NK-92 treated with Interleukin-12 subunit alpha and Interleukin-12 subunit beta, amount 100 ng/mL, for 24 hours (cell line): Measurements from ENCODE around the gene TAF4.
"Not testable (repeated sequence)": the region's sequence is repeated elsewhere in the genome, so short reads cannot be mapped to it uniquely, and the experiment has no call there.

Experiments
- DNase-seq: peaks from one replicate; lab custom pipeline; 2025; lab: John Stamatoyannopoulos, UW

TAF4 gene

DNA sequence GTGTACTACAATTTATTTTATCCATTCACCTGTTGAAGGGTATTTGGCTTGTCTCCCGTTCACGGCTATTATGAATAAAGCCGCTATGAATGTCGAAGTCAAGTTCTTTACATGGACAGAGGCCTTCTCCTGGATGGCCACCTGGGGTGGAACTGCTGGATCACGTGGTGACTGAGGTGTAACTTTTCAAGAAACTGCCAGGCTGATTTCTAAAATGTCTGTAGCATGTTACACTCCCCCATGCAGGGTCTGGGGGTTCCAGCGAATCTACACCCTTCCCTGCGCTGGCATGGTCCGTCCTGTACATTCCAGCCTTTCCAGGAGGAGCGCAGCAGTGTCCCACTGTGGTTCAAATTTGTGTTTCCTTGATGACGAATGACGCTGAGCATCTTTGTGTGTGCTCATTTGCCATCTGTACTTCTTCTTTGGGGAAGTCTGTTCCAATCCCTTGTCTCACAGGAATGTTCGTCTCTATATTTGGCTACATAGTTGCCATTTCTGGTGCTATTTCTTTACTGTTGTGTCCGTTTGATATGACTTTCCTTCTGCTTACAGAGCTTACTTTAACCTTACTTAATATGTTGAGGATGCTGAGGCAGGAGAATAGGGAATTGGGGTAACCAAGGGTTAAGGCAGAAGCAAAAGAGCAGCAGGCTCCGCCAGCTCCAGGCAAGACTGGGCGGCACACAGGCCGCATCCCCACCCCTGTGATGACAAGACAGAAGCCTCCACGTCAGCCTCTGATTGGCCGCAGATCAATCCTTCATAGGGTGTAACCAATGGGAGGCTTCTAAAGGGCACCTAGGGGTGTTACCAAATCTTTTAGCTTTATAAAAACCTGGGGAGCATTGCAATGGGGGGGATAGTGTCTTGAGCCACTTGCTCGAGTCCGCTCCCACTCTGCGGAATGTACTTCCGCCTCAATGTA, 106.6 kb downstream of the TAF4 start:
- no peak for DNase-seq

DNA sequence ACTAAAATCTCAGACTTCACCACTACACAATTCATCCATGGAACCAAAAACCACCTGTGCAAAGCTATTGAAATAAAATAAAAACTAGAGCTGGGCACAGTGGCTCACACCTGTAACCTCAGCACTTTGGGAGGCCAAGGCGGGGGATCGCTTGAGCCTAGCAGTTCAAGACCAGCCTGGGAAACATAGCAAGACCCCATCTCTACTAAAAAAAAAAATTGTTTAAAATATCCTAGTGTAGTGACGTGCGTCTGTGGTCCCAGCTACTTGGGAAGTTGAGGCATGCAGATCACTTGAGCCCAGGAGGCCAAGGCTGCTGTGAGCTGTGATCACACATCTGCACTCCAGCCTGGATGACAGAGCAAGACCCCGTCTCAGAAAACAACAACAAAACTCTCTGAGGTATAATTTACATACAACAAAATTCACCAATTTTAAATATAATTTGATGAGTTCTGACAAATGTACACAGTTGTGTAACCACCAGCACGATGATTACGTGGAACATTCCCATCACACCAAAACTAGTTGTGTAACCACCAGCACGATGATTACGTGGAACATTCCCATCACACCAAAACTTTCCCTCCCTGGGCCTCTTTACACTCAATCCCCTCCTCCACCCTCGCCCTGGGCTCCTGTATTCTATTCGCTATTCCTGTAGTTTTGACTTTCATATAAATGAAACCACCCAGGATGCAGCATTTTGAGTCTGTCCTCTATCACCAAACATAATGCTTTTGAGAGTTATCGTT, 107.5 kb downstream of the TAF4 start:
- DNase-seq, result no peak

DNA sequence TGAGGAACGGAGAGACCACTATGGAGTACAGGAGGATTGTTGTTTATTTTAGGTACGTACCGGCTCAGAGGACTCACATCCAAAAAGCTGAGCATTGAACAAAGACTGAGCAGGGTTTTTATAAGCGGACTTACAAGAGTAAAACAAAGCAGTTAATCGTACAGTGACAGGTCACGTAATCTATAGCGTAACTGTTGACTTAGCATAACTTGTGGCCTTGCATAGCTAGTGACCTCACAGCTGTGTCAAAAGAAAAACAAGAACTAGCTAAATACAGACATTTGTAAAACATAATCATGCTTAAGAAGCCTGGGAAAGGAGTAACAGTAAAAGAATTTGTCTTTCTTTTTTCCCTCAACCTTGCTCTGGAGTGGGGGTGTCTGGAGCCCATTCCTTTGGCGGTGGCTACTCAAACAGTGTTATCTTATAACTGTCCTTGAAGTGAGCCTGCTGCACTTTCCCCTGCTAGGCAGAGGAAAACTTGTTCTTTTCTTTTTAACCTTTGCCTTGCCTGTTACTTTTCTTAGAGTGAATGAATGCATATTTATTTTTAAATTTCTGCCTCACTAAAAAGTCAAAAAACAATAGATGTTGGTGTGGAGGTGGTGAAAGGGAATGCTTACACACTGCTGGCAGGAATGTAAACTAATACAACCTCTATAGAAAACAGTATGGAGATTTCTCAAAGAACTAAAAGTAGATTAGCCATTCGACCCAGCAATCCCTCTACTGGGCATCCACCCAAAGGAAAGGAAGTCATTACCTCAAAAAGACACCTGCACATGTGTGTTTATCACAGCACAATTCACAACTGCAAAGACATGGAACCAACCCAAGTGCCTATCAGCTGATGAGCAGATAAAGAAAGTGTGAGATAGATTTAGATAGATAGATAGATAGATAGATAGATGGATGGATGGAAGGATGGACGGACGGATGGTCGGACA, 109.0 kb downstream of the TAF4 start:
- no peak for DNase-seq

DNA sequence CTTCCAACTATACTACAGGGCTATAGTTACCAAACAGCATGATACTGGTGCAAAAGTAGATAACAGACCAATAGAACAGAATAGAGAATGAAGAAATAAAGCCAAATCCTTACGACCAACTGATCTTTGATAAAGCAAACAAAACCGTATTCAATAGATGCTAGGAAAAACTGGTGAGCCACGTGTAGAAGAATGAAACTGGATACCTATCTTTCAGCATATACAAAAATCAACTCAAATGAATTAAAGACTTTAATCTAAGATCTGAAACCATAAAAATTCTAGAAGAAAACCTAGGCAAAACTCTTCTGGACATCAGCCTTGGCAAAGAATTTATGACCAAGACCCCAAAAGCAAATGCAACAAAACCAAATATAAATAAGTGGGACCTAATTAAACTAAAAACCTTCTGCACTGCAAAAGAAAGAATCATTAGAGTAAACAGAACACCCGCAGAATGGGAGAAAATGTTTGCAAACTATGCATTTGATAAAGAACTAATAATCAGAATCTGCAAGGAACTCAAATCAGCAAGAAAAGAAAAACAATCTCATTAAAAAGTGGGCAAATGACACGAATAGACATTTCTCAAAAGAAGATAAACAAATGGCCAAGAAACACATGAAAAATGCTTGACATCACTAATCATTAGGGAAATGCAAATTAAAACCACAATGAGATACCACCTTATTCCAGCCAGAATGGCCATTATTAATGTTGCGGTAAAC, 109.8 kb downstream of the TAF4 start:
- DNase-seq, result no peak

DNA sequence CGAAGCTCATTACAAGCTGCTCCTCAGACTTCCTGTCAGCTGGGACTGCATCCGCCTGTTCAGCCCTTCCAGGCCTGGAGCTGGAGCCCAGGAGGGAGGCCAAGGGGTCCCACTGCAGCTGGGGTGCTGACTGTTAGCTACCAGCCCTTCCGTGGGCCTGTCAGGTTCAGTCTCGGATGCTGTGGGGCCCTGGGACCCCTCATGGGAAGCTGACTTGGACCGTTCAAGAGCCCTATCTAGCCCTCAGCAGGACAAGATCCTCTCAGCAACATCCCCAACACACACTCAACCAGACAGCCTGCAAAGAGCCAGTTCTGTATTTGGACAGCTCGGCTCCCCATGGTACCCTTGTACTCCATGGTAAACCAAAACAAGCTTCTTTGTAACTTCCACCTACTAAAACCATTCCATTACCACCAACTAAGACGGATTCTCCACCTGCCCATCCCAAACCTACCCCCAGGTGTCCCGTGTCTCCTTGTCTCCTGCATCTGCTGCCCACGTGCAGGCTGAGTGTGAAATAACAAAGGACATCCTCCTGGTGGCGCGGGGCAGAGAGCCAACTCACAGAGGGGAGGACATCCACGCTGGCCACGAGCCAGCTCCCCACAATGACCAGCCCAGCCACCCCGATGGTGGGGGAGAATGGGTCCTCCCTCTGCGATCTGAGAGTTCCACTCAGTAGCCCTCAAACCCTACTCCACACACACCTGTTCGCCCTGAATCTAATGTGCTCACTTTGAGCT, 111.2 kb downstream of the TAF4 start:
- DNase-seq, result no peak

DNA sequence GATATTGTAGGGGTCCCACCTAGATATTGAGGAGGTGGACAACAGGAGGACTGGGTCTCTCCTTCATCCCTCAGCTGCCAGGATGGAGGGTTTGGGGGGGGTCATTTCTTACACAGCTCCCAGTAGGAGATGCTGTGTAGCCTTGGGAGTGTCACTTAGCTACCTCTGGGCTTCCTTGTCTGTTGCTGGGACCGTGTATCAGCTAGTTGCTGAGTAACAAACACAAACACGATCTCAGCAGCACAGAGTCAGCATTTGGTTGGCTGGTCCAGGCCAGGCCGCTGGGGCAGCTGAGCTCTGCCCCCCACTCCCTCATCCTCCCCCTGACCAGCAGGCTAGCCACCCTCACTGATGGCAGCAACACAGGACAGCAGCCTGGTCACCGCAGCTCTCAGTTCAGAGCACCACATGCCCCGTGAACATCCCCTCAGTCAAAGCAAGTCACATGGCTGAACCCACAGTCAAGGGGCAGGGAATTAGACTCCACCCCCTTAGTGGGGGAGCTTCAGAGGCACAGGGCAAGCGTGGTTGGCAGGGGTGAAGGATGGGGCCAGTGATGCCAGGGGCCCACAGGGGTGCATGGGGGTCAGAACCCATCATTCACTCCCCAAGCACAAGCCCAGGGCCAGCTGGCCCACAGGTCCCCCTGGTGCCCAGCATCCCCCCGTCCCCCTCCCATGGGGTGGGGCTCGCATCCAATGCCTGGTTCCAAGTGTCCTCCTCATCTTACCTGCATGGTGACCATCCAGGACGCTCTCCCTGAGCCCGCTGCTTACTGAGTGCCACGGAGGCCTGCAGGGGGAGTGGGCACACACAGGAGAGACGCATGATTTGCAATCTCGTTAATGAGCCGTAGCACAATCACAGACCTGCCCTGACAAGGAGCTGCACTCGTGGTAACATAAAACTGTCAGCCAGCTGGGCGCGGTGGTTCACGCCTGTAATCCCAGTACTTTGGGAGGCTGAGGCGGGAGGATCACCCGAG, 112.4 kb downstream of the TAF4 start:
- no peak for DNase-seq

DNA sequence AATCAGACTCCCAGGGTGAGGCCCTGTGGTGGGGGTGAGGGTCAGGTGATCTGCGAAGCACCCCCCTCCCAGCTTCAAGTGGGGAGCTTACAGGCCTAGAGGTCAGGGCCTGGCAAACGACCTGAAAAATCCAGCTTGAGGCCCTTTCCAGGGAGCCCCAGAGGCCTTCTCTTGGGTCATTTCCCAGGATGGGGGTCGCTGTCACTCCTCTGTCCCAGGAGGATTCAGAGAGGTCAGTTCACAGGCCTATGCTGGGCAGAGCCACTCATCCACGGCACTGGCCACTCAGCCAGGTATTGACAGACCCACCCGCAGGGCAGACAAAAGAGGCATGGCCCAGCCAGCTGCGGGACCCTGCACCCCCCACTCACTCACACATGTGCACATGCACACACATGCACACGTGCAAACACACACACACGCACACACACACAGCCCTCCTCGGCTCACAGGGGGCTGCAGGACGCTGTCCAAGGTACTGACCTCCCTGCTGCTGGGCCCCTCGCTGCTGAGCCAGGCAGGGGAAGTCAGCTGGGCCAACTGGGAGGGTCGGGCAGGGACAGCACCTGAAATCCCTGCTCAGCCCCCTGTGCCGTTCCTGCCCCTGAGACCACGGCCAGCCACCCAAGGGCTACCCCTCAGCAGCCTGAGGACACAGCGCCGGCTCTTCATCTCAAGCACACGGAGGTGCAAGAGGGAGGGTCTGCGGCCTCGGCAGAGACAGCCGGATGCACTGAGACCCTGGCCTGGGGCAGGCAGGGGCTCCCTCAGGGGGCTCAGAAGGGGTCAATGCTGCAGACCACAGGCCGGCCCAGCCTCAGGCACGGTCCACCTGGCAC, 113.8 kb downstream of the TAF4 start:
- no peak for DNase-seq

DNA sequence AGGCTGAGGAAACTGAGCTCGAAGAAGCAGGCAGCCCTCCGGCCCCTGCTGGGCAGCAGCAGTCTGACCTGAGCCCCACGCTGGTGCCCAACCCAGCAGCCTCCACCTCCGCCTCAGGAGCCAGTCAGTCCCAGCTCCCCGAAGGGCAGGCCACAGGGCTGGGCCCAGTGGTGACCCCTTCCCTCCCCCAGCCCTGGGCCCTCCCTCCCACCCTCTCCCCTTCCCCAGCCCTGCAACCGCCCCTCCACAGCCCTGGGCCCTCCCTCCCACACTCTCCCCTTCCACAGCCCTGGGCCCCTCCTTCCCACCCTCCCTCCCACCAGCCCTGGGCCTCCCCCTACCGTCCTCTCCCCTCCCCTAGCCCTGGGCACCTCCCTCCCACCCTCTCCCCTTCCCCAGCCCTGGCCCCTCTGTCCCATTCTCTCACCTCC, 115.0 kb downstream of the TAF4 start:
- no peak for DNase-seq

DNA sequence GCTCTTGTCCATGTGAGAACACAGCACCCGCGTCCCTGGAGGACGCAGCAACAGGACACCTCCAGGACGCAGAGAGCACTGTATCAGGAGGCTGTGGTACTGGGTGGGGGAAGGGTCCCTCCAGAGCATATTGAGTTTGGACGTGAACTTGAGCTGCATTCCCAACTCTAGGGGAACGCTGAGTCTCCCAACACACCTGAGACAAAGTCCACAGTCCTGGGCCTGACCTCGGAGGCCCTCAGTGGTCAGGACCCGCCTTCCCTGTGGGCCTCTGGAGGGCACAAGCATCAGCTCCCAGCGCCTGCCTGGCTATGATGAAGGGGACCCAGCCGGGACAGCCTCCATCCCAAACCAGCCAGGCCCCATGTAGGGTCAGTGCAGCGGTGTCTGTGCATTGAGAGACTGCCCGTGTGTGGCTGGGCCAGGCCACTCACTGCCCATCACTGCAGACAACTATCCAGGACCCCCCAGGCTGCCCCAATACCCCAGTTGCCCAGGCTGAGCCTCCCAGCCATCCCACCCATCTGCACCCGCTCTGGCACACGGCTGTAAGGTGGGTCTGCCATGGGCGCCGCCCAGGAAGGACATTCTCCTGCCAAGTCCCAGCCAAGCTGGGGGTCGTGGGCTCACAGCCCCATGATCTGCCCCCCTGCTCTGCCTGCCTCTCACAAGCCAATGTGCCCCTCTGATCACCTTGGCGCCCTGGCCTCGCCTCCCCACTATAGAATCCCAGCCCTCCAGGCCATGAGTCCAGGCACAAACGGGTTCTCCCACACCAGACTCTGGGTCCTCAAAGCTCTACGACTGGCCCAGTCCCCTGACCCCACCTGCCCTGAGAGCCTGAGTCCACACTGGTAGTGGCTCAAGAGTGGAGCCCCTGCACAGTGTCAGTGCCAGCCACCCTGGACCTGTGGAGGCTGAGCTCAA, 115.7 kb downstream of the TAF4 start:
- no peak for DNase-seq

DNA sequence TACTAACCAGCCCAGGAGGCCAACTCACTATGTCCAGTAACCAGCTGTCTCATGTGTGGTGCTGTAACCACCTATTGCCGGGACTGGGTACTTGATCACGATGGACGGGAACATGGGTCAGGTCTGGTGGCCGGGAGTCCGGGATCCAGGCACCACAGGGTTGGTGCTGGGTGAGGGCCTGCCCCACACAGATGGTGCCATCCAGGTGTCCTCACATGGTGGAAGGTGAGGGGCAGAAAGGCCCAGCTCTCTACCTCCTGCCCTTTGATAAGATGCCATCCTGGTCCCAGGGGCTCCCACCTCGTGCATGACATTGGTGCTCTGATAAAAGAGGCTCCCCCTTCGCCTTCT, 116.3 kb downstream of the TAF4 start:
- no peak for DNase-seq

DNA sequence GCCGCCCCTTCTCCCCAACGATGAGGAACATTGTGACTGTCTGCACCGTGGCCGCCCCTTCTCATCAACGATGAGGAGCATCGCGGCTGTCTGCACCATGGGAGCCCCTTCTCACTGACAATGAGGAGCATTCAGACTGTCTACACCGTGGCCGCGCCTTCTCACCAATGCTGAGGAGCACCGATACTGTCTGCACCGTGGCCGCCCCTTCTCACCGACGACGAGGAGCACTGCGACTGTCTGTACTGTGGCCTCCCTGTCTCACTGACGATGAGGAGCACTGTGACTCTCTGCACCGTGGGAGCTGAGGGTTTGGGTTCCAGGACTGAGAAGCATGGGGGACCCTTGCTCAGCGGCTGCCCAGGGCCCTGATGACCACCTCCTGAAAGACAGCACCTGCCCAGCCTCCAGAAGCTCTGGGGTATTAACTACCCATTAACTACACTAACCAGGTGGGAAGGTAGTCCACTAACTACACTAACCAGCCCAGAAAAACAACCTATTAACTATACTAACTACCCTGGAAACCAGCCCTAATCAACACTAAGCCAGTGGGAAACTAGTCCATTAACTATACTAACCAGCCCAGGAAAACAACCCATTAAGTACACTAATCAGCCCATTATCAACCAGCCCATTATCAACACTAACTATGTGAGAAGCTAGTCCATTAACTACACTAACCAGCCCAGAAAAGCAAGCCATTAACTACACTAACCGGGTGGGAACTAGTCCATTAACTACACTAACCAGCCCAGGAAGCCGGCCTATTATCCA, 116.9 kb downstream of the TAF4 start:
- no peak for DNase-seq

DNA sequence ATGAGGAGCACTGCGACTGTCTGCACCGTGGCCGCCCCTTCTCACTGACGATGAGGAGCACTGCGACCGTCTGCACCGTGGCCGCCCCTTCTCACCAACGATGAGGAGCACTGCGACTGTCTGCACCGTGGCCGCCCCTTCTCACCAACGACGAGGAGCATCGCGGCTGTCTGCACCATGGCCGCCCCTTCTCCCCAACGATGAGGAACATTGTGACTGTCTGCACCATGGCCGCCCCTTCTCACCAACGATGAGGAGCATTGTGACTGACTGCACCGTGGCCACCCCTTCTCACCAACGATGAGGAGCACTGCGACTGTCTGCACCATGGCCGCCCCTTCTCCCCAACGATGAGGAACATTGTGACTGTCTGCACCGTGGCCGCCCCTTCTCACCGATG, 117.6 kb downstream of the TAF4 start:
- not testable (repeated sequence) for DNase-seq

DNA sequence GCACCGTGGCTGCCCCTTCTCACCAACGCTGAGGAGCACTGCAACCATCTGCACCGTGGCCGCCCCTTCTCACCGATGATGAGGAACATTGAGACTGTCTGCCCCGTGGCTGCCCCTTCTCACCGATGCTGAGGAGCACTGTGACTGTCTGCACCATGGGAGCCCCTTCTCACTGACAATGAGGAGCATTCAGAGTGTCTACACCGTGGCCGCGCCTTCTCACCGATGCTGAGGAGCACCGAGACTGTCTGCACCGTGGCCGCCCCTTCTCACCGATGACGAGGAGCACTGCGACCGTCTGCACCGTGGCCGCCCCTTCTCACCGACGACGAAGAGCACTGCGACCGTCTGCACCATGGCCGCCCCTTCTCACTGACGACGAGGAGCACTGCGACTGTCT, 120.2 kb downstream of the TAF4 start:
- not testable (repeated sequence) for DNase-seq

DNA sequence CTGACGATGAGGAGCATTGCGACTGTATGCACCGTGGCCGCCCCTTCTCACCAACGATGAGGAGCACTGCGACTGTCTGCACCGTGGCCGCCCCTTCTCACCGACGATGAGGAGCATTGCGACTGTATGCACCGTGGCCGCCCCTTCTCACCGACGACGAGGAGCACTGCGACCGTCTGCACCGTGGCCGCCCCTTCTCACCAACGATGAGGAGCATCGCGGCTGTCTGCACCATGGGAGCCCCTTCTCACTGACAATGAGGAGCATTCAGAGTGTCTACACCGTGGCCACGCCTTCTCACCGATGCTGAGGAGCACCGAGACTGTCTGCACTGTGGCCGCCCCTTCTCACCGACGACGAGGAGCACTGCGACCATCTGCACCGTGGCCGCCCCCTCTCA, 120.7 kb downstream of the TAF4 start:
- DNase-seq, result not testable (repeated sequence)

DNA sequence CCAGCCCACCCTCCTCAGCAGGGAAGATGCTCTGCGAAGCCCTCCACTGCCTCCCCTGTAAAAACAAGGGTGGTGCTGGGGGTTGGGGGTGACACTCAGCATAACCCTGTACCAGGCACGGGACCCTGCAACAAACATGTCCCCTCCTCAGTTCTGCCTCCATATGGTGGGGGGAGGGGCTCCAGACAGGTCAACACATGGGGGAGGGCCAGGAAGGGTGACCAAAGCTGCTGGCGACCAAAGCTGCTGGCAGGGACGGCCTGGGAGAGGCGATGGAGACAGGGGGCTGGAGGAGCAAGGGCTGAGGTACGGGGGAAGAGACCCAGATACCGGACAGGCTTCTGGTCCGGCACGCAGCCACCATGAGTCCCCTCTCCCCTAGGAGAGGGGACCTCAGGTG, 123.2 kb downstream of the TAF4 start:
- DNase-seq, result no peak

DNA sequence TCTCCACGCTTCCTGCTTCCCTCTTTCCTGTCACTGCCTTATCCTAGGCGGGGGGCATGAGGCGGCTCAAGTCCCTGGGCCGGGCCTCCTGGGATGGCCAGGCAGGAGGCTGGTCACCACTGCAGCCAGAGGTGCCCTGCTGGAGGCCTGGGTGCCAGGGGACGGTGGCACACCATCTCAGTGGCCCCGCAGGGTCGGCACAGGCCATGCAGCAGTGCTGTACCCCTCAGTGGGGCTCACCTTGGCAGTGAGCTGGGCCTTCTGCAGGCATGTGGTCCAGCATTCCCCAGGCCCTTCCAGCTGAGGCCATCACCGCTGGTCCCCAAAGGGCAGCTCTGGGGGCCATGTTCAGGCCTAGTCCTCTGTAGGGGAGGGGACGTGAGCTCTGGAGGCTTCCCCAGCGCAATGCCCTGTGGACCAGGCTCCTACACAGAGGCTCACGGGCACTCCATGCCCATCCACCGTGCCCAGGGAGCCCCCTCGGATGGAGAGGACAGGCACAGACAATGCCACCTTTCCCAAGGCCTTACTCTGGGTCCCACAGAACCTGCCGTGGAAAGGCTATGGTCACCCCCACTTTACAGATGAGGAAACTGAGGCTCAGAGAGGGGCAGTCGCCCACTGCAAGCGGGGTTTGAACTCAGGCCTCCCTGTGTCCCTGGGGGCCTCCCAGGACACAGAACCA, 123.8 kb downstream of the TAF4 start:
- no peak for DNase-seq
